Measurements from ENCODE around the gene LTC4S. TPM values are rescaled to one million over a fixed set of nuclear protein-coding genes. Genes with fewer than 3 reads are reported as not detected.

Gene LTC4S
- total and polyA plus RNA-seq, 9 of the 15 experiments (the other 6 are each of a cell fraction or from before 2014, with no cell fraction given): 0.17 to 0.77 (median 0.75) TPM; not detected in 6

- H4K20me1 ChIP-seq (replicated peaks; ENCODE audit: control insufficient read depth, insufficient read depth, low read length): peaks cover 5% of the 10 kb centered on the region; the same call in 1 of the 2 replicates
- no peak overlapping the region for H2AFZ ChIP-seq (ENCODE audit: low read depth, low read length)
- H3K9me3 ChIP-seq (replicated peaks; ENCODE audit: control insufficient read depth, insufficient read depth, low read depth, low read length): no peaks in the 10 kb centered on the region
- no peaks in the 10 kb centered on the region for H3K79me2 ChIP-seq (ENCODE audit: control insufficient read depth, insufficient read depth, low read length)
- POLR2A ChIA-PET: interaction anchor here (0.6 to 1.2 kb wide), 2 partner anchors 9 to 12 kb away, joined by 3 read pairs; no protein-coding TSS in a partner anchor
- DNase-seq (ENCODE audit: extremely low read depth in 1 of 4, low spot score in 3 of 4): no peak
- peaks cover 0 to 10% of the 10 kb centered on the region in 2 experiments; a peak in 1 of 5 replicates for H3K4me1 ChIP-seq (replicated peaks in 1 of 2; ENCODE audit: control insufficient read depth in 2 of 2, insufficient read depth in 2 of 2, low read length in 2 of 2)
- intact Hi-C loops (cut with micrococcal nuclease): no loop called here
- BruUV-seq (replicated peaks): no TSS peak
- in situ Hi-C loops (cut with MboI): no loop called here
- H3K4me2 ChIP-seq (ENCODE audit: insufficient read depth, low read length): no peak overlapping the region
- no peak for FAIRE-seq
- WGBS (ENCODE audit: insufficient coverage, low coverage, missing lambda C conversion rate): 95% methylated on average over 5 of the region's 12 CpGs
- H3K9me1 ChIP-seq (ENCODE audit: control insufficient read depth, insufficient read depth, low read length): peaks cover 3% of the 10 kb centered on the region
- H3K36me3 ChIP-seq (ENCODE audit: control insufficient read depth, insufficient read depth, low read length): peaks cover 84% of the 10 kb centered on the region
- no peak overlapping the region for H3K4me3 ChIP-seq
- no peaks in the 10 kb centered on the region for H3K27me3 ChIP-seq (ENCODE audit: control insufficient read depth in 2 of 2, insufficient read depth in 2 of 2, low read length in 2 of 2)
- no peak overlapping the region; a peak in 1 of 4 replicates for H3K9ac ChIP-seq (ENCODE audit: insufficient read depth in 1 of 2, low read depth in 2 of 2, low read length in 2 of 2)
- no peak overlapping the region for H3K27ac ChIP-seq (ENCODE audit: extremely low read depth, low read depth, low read length)
- no peak for ATAC-seq
- CTCF ChIA-PET (ENCODE audit: low intra/inter-chr PET ratio): no interaction called here
- TF ChIP-seq DMBX1 (CRISPR knock-in tag; IDR thresholded peaks at IDR 0.05; ENCODE audit: borderline replicate concordance): no peak
- no peak for TF ChIP-seq CBX5 (IDR thresholded peaks at IDR 0.05; ENCODE audit: borderline replicate concordance, low read depth)
- TF ChIP-seq POLR2A (conservative IDR thresholded peaks at IDR 0.05): no peak
- TF ChIP-seq CUX1 (CRISPR knock-in tag; IDR thresholded peaks at IDR 0.05): no peak
- no peak for TF ChIP-seq CREM (IDR thresholded peaks at IDR 0.05; ENCODE audit: low read depth)
- TF ChIP-seq VEZF1 (CRISPR knock-in tag; IDR thresholded peaks at IDR 0.05): no peak
- no peak for TF ChIP-seq HDAC6 (IDR thresholded peaks at IDR 0.05; ENCODE audit: low read depth, low read length)
- TF ChIP-seq SNIP1 (IDR thresholded peaks at IDR 0.05; ENCODE audit: low read depth): no peak
- TF ChIP-seq NR2C2 (CRISPR knock-in tag; IDR thresholded peaks at IDR 0.05): no peak
- no peak for TF ChIP-seq NR2C2 (tag; IDR thresholded peaks at IDR 0.05)
- TF ChIP-seq JUNB (CRISPR knock-in tag; conservative IDR thresholded peaks at IDR 0.05): no peak
- no peak for TF ChIP-seq BDP1 (IDR thresholded peaks at IDR 0.05; ENCODE audit: insufficient read depth, insufficient read length)
- TF ChIP-seq ARNT (IDR thresholded peaks at IDR 0.05): no peak
- TF ChIP-seq MLX (CRISPR knock-in tag; conservative IDR thresholded peaks at IDR 0.05): no peak
- no peak for TF ChIP-seq CREB5 (CRISPR knock-in tag; IDR thresholded peaks at IDR 0.05)
- TF ChIP-seq ZNF586 (CRISPR knock-in tag; conservative IDR thresholded peaks at IDR 0.05): no peak
These were observed 19.3 kb upstream of the LTC4S start for GRCh38 chr5:179774442-179774841.

Measured in K562 (cell line).